Measurements from ENCODE around the gene ARAP3. TPM values are rescaled to one million over a fixed set of nuclear protein-coding genes. Genes with fewer than 3 reads are reported as not detected.

The ARAP3 gene
- total RNA-seq, 2 experiments from 2014 or later, result 4.2 to 4.6 TPM

DNA sequence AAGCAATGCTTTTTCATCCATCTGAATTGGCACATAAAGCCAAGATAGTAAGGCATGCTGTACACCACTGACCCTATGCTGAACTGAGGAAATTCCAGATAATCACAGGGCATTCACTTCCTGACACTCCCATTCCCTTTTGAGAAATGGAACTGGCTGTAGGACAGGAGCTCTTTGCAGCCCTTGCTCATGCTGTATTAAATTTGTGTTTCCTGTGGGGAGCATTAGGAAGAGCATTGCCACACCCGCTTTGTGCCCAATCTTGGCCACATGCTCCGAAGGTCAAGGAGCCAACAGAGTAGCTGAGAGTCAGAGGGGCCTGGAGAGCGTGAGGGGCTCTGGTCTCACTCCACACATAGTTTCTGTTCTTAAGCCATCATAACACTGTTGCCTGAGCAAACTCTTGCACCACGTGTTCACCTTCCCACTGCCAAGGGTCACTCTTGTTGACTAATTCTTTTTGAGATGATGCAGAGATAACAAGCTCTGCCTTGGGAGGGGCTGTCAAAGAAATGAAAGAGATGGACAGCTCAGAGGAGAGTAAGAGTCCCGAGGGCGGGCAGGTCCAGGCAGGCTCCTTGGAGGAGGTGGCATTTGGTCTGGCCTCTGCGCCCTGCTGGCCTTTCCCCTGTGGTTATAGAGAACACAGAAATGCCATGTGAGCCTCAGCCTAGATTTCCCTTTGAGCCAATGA, 31.7 kb upstream of the ARAP3 start:
- no peaks in the 10 kb centered on the region for H3K36me3 Mint-ChIP-seq (ENCODE audit: low read depth)

DNA sequence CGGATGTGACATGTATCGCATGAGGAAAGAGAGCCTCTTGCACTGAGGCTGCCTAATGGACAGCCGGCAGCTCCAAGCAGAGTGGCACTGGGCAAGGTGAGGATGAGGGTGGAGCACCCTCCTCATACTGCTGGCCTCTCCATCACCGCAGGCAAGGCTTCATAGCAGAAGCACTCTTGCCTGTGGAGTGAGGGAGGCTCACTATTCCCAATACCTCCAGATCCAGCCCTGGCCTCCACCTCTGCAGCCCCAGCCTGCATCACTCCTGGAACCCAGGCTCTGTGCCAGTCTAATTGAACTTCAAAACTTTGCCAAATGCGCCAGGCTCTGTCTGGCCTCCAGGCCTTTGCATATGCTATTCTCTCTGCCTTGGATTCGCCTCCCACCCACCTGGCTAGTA, 29.7 kb upstream of the ARAP3 start:
- CTCF ChIA-PET, result no interaction called here
- DNase-seq, result no peak
- no peak overlapping the region for H3K27ac Mint-ChIP-seq
- no peaks in the 10 kb centered on the region for H3K36me3 Mint-ChIP-seq (ENCODE audit: low read depth)
- peaks cover 9% of the 10 kb centered on the region for H3K27me3 Mint-ChIP-seq
- no peak overlapping the region for H3K4me3 Mint-ChIP-seq
- POLR2A ChIA-PET, result no interaction called here
- H3K4me1 Mint-ChIP-seq, result no peaks in the 10 kb centered on the region
- H3K9me3 Mint-ChIP-seq, result no peaks in the 10 kb centered on the region

More for the DNA sequence above, 31.7 kb upstream of the ARAP3 start:
- no peak for DNase-seq
- Mint-ChIP-seq H3K27me3 (peaks cover 7% of the 10 kb centered on the region), H3K4me1 (no peaks in the 10 kb centered on the region), H3K27ac (no peak overlapping the region), H3K4me3 (no peak overlapping the region), H3K9me3 (no peaks in the 10 kb centered on the region)
- ChIA-PET POLR2A (no interaction called here), CTCF (interaction anchor here (1.6 to 2.0 kb wide), 4 partner anchors 8 to 165 kb away, joined by 3 to 7 read pairs (median 5); no protein-coding TSS in a partner anchor)

DNA sequence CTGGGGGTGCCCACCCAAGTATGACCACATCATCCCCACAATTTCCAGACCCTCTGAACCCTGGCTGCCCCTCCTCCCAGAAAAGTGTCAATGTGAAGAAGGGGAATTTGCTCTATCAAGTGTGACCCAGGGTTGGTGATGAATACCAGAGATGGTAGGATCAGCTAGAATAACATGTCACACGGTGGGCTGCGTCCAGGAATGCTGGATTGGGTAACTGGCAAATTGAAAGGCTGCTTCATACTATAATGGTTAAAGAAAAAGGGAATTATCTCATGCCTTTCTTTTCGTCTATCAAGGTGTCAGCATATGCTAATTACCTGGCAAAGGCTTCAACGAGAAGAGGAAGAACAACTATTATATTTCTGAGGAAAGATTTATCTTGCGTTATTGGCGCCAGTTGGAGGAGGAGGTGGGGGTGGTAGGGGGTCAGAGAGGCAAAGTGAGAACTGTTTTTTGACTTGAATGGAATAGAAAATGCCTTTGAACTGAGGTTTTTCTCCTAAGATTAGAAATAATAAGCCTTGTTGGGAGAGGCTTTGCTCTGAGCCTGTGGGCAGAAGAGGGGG, 27.8 kb upstream of the ARAP3 start:
- H3K4me3 Mint-ChIP-seq, result no peak overlapping the region
- H3K4me1 Mint-ChIP-seq, result no peaks in the 10 kb centered on the region
- no peak for DNase-seq
- H3K27me3 Mint-ChIP-seq, result peaks cover 11% of the 10 kb centered on the region
- CTCF ChIA-PET, result no interaction called here
- no peaks in the 10 kb centered on the region for H3K36me3 Mint-ChIP-seq (ENCODE audit: low read depth)
- no peak overlapping the region for H3K27ac Mint-ChIP-seq
- POLR2A ChIA-PET, result no interaction called here
- H3K9me3 Mint-ChIP-seq, result no peaks in the 10 kb centered on the region

DNA sequence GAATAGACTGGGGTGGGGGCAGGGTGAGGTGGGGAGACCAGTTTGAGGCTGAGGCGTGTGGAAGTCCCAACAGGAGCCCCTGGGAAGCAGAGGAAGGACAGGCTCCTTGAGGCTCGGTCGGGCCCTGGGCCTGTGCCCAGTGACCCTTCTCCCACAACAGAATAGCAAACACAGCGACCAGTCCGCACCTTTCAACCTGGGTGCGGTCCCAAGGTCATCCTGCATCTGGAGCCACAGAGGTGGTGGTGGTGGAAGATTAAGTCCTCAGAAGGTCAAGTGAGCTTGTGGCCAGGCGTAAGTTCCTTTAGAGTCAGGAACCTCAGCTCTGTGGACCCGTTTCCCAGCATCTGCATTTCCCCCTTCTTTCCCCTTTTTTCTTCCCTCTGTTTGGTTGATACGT, 26.0 kb upstream of the ARAP3 start:
- Mint-ChIP-seq H3K4me3 (no peak overlapping the region), H3K4me1 (peaks cover 3% of the 10 kb centered on the region), H3K9me3 (no peaks in the 10 kb centered on the region), H3K36me3 (ENCODE audit: low read depth) (no peaks in the 10 kb centered on the region), H3K27ac (no peak overlapping the region), H3K27me3 (peaks cover 11% of the 10 kb centered on the region)
- POLR2A ChIA-PET, result no interaction called here
- CTCF ChIA-PET, result interaction anchor here (1.5 to 1.6 kb wide), 2 partner anchors 60 to 171 kb away, joined by 3 to 5 read pairs; no protein-coding TSS in a partner anchor
- no peak for DNase-seq

DNA sequence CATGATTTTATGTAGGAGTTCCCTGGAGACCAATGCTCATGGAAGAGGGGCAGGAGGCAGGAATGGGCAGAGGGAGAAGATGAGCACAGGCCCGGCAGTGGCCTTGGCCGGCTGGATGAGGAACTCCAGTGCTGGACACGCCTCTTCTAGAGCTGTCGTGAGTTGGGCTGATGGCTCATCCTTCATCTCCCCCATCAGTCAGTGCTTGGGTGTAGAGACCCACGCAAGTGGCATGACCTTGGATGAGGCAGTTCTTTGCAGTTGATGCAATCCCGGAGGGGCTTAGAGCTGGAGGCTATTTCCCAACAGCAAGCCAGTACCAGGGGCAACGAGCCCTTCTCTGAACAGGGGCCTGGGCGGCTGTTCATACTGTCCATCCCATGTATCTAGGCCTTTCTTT, 25.5 kb upstream of the ARAP3 start:
- POLR2A ChIA-PET, result no interaction called here
- CTCF ChIA-PET, result interaction anchor here (0.8 to 1.6 kb wide), 4 partner anchors 11 to 262 kb away, joined by 3 to 5 read pairs (median 3); no protein-coding TSS in a partner anchor

DNA sequence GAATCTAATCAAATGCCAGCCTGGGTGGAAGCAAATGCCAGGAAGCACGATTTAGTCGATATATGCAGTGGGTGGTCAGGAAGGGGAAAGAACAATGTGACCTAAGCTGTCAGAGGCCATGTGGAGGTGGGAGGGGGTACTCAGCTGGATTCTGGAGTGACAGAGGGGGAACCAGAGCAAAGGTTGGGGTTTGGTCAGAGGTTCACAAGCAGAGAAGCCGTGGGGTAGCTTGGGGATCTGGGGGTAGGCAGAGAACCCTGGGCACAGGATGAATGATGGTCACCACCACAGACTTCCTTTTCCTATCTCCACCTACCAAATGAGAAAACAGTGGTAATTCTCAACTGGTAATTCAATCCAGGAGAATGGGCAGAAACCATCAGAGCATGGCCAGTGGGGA, 24.1 kb upstream of the ARAP3 start:
- ChIA-PET POLR2A (no interaction called here), CTCF (no interaction called here)
- Mint-ChIP-seq H3K36me3 (ENCODE audit: low read depth) (no peaks in the 10 kb centered on the region), H3K27ac (peak overlapping the region; percentile 2), H3K9me3 (no peaks in the 10 kb centered on the region), H3K27me3 (peaks cover 22% of the 10 kb centered on the region), H3K4me1 (peaks cover 21% of the 10 kb centered on the region), H3K4me3 (no peak overlapping the region)
- DNase-seq, result no peak

More for the DNA sequence above, 25.5 kb upstream of the ARAP3 start:
- no peaks in the 10 kb centered on the region for H3K36me3 Mint-ChIP-seq (ENCODE audit: low read depth)
- H3K4me1 Mint-ChIP-seq, result peaks cover 8% of the 10 kb centered on the region
- no peak overlapping the region for H3K27ac Mint-ChIP-seq
- no peak overlapping the region for H3K4me3 Mint-ChIP-seq
- peaks cover 11% of the 10 kb centered on the region for H3K27me3 Mint-ChIP-seq
- DNase-seq, result no peak
- no peaks in the 10 kb centered on the region for H3K9me3 Mint-ChIP-seq

DNA sequence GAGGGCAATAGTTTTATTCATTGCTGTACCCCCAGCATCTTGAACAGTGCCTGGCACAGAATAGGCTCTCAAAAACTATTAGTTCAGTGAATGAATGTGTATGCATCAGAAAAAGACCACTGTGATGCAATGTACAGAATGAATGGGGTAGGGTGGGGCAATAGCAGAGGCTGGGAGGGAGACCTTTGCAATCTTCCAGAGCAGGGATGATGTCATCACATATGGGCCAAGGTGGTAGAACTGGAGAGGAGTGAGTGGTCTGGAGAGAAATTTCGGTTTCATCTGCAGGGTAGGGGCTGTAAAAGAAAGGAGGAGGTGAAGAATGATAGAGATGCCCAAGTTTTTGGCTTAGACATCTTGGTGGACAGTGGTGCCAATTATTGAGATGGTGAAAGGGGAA, 23.4 kb upstream of the ARAP3 start:
- CTCF ChIA-PET, result no interaction called here
- Mint-ChIP-seq H3K27ac (no peak overlapping the region), H3K4me1 (peaks cover 21% of the 10 kb centered on the region), H3K36me3 (ENCODE audit: low read depth) (no peaks in the 10 kb centered on the region), H3K27me3 (peaks cover 28% of the 10 kb centered on the region), H3K9me3 (no peaks in the 10 kb centered on the region), H3K4me3 (no peak overlapping the region)
- DNase-seq, result no peak
- POLR2A ChIA-PET, result no interaction called here

DNA sequence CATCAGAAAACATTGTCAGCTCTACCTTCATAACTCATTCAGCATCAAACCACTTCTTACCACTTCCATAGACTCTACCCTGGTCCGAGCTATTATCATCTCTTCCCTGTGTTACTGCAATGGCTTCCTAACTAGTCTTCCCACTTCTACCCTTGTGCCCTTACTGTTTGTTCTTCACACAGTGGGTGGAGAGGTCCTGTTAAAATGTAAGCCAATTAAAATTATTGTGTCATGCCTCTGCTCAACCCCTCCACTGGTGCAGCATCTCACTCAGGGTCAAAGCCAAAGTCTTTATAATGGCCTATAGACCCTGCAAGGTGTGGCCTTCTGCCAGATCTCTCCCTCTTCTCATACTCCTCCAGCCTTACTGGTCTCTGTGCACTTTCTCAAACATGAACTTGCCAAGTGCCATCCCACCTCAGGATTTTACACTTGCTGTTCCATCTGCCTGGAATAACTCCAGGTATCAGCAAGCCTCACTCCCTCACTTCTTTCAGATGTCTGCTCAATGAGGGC, 22.8 kb upstream of the ARAP3 start:
- no peak overlapping the region for H3K27ac Mint-ChIP-seq

DNA sequence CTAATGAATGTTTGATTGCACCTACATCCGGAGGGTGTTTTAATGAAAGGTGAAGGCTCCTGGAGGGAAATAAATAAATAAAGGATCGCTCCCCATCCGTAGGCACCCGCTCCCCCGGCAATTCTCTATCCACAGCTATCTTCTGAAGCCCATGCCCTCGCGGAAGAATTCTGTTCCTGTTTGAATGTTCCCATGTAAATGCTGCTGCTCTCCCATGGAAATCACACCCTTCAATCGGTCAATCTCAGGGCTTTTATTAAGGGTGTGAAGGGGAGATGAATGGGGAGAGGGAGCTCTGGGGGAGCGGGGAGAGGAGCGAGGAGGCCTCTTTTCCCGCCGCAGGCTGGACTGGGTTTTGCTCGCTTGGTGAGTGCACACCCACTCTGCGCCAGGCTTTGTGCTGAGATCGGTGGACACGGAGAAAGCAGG, 21.1 kb upstream of the ARAP3 start:
- peaks cover 40% of the 10 kb centered on the region for H3K27me3 Mint-ChIP-seq
- no peaks in the 10 kb centered on the region for H3K9me3 Mint-ChIP-seq
- H3K36me3 Mint-ChIP-seq (ENCODE audit: low read depth), result no peaks in the 10 kb centered on the region
- peak overlapping the region; percentile 71 for H3K4me3 Mint-ChIP-seq
- ChIA-PET POLR2A (no interaction called here), CTCF (interaction anchor here (0.7 to 4.8 kb wide), 8 partner anchors 11 to 257 kb away, joined by 3 to 38 read pairs (median 6); partner anchors contain the start of gene PCDH1)
- peak overlapping the region; percentile 15 for H3K27ac Mint-ChIP-seq
- no peak for DNase-seq
- peaks cover 23% of the 10 kb centered on the region for H3K4me1 Mint-ChIP-seq

More for the DNA sequence above, 22.8 kb upstream of the ARAP3 start:
- Mint-ChIP-seq H3K9me3 (no peaks in the 10 kb centered on the region), H3K4me3 (no peak overlapping the region), H3K36me3 (ENCODE audit: low read depth) (no peaks in the 10 kb centered on the region), H3K4me1 (peaks cover 23% of the 10 kb centered on the region), H3K27me3 (peaks cover 34% of the 10 kb centered on the region)
- POLR2A ChIA-PET, result no interaction called here
- CTCF ChIA-PET, result interaction anchor here (2.0 kb wide), 1 partner anchor 175 kb away, joined by 9 read pairs; the partner anchor contains the start of gene PCDH1
- DNase-seq, result no peak

DNA sequence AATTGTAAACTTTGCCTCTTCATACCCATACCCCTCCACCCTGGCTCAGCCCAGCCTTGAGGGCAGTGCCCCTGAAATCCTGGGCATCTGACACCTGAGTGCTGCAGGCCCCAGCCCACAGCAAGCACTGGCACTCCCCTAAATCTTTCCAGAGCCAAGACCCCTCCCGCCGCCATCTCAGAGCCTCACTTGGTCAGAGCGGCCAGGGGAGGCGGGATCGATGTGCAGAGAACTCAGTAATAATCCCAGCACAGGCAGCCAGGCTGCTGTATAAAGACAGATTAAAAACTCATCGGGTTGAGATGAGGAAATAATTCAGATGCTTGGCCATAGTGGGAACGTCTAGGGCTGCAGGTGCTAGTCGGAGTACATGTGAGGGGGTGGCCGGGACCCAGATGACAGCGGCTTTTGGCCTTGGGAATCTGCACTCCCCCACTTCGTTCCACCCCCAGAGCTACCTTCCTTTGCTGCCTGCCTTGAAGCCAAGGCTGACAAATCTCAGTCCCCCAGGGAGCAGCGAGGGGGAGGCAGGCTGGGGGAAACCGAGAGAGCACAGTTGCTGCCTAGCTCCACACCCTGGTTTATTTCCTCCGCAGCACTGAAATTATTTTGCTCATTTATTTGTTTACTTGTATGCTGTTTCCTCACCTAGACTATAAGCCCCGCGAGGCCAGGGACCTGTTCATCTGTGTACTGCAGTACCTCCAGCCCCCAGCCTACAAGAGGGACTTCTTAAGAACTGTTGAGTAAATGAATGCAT, 19.5 kb upstream of the ARAP3 start:
- Mint-ChIP-seq H3K4me3 (peak overlapping the region; percentile 71), H3K27me3 (peaks cover 48% of the 10 kb centered on the region), H3K27ac (no peak overlapping the region), H3K36me3 (ENCODE audit: low read depth) (no peaks in the 10 kb centered on the region), H3K9me3 (no peaks in the 10 kb centered on the region), H3K4me1 (peaks cover 23% of the 10 kb centered on the region)
- ChIA-PET CTCF (interaction anchor here (1.0 to 4.8 kb wide), 13 partner anchors 9 to 268 kb away, joined by 3 to 38 read pairs (median 4); partner anchors contain the start of genes HDAC3, PCDH1, RELL2 and RNF14), POLR2A (no interaction called here)
- no peak for DNase-seq

DNA sequence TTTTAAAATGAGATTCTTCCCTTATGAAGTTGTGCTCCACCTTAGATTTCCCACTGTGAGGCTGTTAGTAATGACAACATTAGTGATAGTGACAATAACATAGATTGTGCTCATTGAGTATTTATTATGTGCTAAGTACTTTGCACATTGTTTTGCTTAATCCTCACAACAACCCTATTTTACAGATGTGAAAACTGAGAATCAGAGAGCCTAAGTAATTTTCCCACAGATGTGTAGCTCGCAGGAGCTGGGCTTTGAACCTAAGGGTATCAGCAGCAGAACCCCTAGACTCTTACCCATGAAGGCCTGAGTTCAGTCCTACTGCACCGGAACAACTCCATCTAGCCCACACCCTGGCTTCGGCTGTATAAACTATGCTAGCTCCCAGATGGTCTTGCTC, 15.6 kb upstream of the ARAP3 start:
- ChIA-PET CTCF (interaction anchor here (1.2 to 9.4 kb wide), 3 partner anchors 11 to 262 kb away, joined by 3 to 90 read pairs (median 15); partner anchors contain the start of genes PCDH1 and PCDH12), POLR2A (no interaction called here)
- Mint-ChIP-seq H3K9me3 (no peaks in the 10 kb centered on the region), H3K27ac (no peak overlapping the region), H3K27me3 (peaks cover 44% of the 10 kb centered on the region), H3K4me1 (peaks cover 30% of the 10 kb centered on the region), H3K4me3 (no peak overlapping the region), H3K36me3 (ENCODE audit: low read depth) (no peaks in the 10 kb centered on the region)
- no peak for DNase-seq

DNA sequence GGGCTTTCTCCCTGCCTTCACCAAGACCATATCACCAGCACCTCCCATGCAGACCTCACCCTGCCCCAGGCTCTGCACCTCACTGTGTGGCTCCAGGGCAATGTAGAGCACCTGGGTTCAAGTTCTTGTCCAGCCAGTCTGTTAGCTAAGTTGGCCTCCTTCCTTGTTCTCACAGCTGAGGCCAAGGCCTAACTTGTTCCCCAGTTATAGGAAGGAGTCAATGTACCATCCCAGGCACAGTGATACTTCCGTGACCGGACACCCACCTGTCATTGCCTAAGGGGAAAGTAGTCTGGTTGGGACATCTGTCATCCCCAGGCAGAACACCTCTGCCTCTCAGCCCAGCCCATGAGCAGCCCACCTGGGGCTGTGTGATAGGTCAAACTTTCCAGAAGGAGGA, 14.4 kb upstream of the ARAP3 start:
- no peaks in the 10 kb centered on the region for H3K36me3 Mint-ChIP-seq (ENCODE audit: low read depth)
- peaks cover 41% of the 10 kb centered on the region for H3K27me3 Mint-ChIP-seq
- ChIA-PET CTCF (interaction anchor here (0.8 to 9.4 kb wide), 7 partner anchors 10 to 263 kb away, joined by 3 to 90 read pairs (median 3); partner anchors contain the start of genes PCDH1 and PCDH12), POLR2A (no interaction called here)
- H3K4me1 Mint-ChIP-seq, result peaks cover 30% of the 10 kb centered on the region
- no peak for DNase-seq
- H3K27ac Mint-ChIP-seq, result no peak overlapping the region
- no peaks in the 10 kb centered on the region for H3K9me3 Mint-ChIP-seq
- H3K4me3 Mint-ChIP-seq, result no peak overlapping the region

Data from activated CD4-positive, alpha-beta T cell treated with anti-CD3 and anti-CD28 coated beads, Interleukin-2, amount 10 ng/mL, durations not matched to agents 7 days and 5 days (primary cell).